ENCODE data around the gene CCDC8. TPM values are rescaled to one million over a fixed set of nuclear protein-coding genes. Genes with fewer than 3 reads are reported as not detected.

The CCDC8 gene
- total and polyA plus RNA-seq, 2 experiments from 2014 or later = 5.6 to 16.5 TPM

GRCh38 chr19:46391296-46392251 is 21.8 kb downstream of the CCDC8 start:
- no peak overlapping the region for H3K4me2 ChIP-seq
- peaks cover 19% of the 10 kb centered on the region for H3K4me1 Mint-ChIP-seq
- no peaks in the 10 kb centered on the region; the same call in 1 of the 2 replicates for H3K4me1 ChIP-seq (ENCODE audit: insufficient read depth)
- DNase-seq (ENCODE audit: low spot score) = no peak
- H2AFZ ChIP-seq = no peak overlapping the region
- TF ChIP-seq NANOG (IDR thresholded peaks at IDR 0.05; ENCODE audit: borderline replicate concordance) (no peak), POLR2AphosphoS5 (IDR thresholded peaks at IDR 0.05; ENCODE audit: low read depth) (no peak), REST (IDR thresholded peaks at IDR 0.05; ENCODE audit: unreplicated experiment) (no peak), ZNF331 (CRISPR knock-in tag; IDR thresholded peaks at IDR 0.05; ENCODE audit: low read depth) (no peak), ZNF114 (CRISPR knock-in tag; IDR thresholded peaks at IDR 0.05) (no peak), CREB1 (CRISPR knock-in tag; IDR thresholded peaks at IDR 0.05; ENCODE audit: low read depth) (no peak), STAT1 (IDR thresholded peaks at IDR 0.05; ENCODE audit: unreplicated experiment) (no peak), ZNF462 (CRISPR knock-in tag; IDR thresholded peaks at IDR 0.05) (no peak), EZH2phosphoT487 (IDR thresholded peaks at IDR 0.05; ENCODE audit: unreplicated experiment) (no peak), EZH2 (IDR thresholded peaks at IDR 0.05; ENCODE audit: low read depth, unreplicated experiment) (no peak), JUNB (IDR thresholded peaks at IDR 0.05; ENCODE audit: unreplicated experiment) (no peak)
- TF ChIP-seq, protein P1, sequence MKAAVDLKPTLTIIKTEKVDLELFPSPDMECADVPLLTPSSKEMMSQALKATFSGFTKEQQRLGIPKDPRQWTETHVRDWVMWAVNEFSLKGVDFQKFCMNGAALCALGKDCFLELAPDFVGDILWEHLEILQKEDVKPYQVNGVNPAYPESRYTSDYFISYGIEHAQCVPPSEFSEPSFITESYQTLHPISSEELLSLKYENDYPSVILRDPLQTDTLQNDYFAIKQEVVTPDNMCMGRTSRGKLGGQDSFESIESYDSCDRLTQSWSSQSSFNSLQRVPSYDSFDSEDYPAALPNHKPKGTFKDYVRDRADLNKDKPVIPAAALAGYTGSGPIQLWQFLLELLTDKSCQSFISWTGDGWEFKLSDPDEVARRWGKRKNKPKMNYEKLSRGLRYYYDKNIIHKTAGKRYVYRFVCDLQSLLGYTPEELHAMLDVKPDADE (IDR thresholded peaks at IDR 0.05) = no peak
- TF ChIP-seq, protein P2, sequence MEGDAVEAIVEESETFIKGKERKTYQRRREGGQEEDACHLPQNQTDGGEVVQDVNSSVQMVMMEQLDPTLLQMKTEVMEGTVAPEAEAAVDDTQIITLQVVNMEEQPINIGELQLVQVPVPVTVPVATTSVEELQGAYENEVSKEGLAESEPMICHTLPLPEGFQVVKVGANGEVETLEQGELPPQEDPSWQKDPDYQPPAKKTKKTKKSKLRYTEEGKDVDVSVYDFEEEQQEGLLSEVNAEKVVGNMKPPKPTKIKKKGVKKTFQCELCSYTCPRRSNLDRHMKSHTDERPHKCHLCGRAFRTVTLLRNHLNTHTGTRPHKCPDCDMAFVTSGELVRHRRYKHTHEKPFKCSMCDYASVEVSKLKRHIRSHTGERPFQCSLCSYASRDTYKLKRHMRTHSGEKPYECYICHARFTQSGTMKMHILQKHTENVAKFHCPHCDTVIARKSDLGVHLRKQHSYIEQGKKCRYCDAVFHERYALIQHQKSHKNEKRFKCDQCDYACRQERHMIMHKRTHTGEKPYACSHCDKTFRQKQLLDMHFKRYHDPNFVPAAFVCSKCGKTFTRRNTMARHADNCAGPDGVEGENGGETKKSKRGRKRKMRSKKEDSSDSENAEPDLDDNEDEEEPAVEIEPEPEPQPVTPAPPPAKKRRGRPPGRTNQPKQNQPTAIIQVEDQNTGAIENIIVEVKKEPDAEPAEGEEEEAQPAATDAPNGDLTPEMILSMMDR (conservative IDR thresholded peaks at IDR 0.05; ENCODE audit: low read depth in 2 of 2) = no peak
- H4K20me1 ChIP-seq (replicated peaks; ENCODE audit: insufficient read depth) = no peaks in the 10 kb centered on the region; the same call in 1 of the 2 replicates
- H3K27me3 ChIP-seq (ENCODE audit: insufficient read depth) = no peaks in the 10 kb centered on the region
- H3K27me3 Mint-ChIP-seq (ENCODE audit: insufficient read depth, low read depth, poor library complexity) = peaks cover 23% of the 10 kb centered on the region
- H3K27ac ChIP-seq (ENCODE audit: low read depth) = no peak overlapping the region
- H3K4me3 ChIP-seq = no peak overlapping the region
- no peak overlapping the region for H3K27ac Mint-ChIP-seq
- no peak overlapping the region for H3K4me3 Mint-ChIP-seq
- H3K36me3 ChIP-seq (ENCODE audit: insufficient read depth) = no peaks in the 10 kb centered on the region; the same call in 1 of the 2 replicates
- no peaks in the 10 kb centered on the region for H3K9me2 ChIP-seq (ENCODE audit: insufficient read depth)
- peaks cover 53% of the 10 kb centered on the region for H3K36me3 Mint-ChIP-seq (ENCODE audit: low read depth)
- no peaks in the 10 kb centered on the region for H3K79me2 ChIP-seq (replicated peaks; ENCODE audit: insufficient read depth)
- H3K9me3 Mint-ChIP-seq = no peaks in the 10 kb centered on the region
- ATAC-seq = peak; percentile 17; the same call in 2 of the 3 replicates
- peaks cover 14% of the 10 kb centered on the region for H3F3A ChIP-seq (replicated peaks; ENCODE audit: low read depth)
